NCI-H345 treated with DMSO at 0.1 percent for 48 hours (cell line): ENCODE results near the gene KLLN.
A peak's percentile ranks its signal among the peaks of the same experiment; 100 is the strongest.
"Not testable (repeated sequence)": the region's sequence is repeated elsewhere in the genome, so short reads cannot be mapped to it uniquely, and the experiment has no call there.

ENCODE experiments used
- DNase-seq: peaks from one replicate; lab custom pipeline; 2025; ENCODE audit not compliant: unreplicated experiment; lab: John Stamatoyannopoulos, UW

Gene KLLN

GRCh38 chr10:87843714-87844113 lies 19.6 kb downstream of the KLLN start:
- no peak for DNase-seq

- no peak for DNase-seq
Observed at GRCh38 chr10:87842776-87843497, 20.4 kb downstream of the KLLN start.

- no peak for DNase-seq
Observed at GRCh38 chr10:87842220-87842641, 21.1 kb downstream of the KLLN start.

- no peak for DNase-seq
Observed at GRCh38 chr10:87841186-87841585, 22.1 kb downstream of the KLLN start.

- DNase-seq: no peak
Observed at GRCh38 chr10:87838650-87839049, 24.7 kb downstream of the KLLN start.

- no peak for DNase-seq
Observed at GRCh38 chr10:87837445-87837844, 25.9 kb downstream of the KLLN start.

GRCh38 chr10:87836098-87836497 lies 27.2 kb downstream of the KLLN start:
- no peak for DNase-seq

- DNase-seq: no peak
Observed at GRCh38 chr10:87829986-87830729, 33.2 kb downstream of the KLLN start.

- not testable (repeated sequence) for DNase-seq
Observed at GRCh38 chr10:87829051-87829450, 34.3 kb downstream of the KLLN start.

GRCh38 chr10:87827681-87828080 lies 35.7 kb downstream of the KLLN start:
- DNase-seq: no peak

- no peak for DNase-seq
Observed at GRCh38 chr10:87826653-87827052, 36.7 kb downstream of the KLLN start.

- no peak for DNase-seq
Observed at GRCh38 chr10:87819289-87819585, 44.1 kb downstream of the KLLN start.

- DNase-seq: peak; percentile 55
Observed at GRCh38 chr10:87818505-87819288, 44.6 kb downstream of the KLLN start.

GRCh38 chr10:87817609-87818504 lies 45.5 kb downstream of the KLLN start, which contains the start of gene ATAD1:
Gene ATAD1, minus strand, starts transcription at chr10:87818226. Its CDS starts 3,627 bp downstream, at chr10:87814599.
- peak; percentile 82 for DNase-seq

GRCh38 chr10:87816898-87817608 lies 46.3 kb downstream of the KLLN start:
- no peak for DNase-seq

GRCh38 chr10:87816163-87816897 lies 47.0 kb downstream of the KLLN start:
- DNase-seq: no peak
